Endothelial cell of umbilical vein (primary cell): ENCODE measurements around the gene SCRN1.

Experiments
- EZH2 ChIP-seq: IDR thresholded peaks from 2 replicates; pipeline ENCODE4 v1.6.1; 2012; ENCODE audit warnings: borderline replicate concordance, low read depth, mild to moderate bottlenecking, moderate library complexity, low read length, inconsistent platforms; ENCODE audit not compliant: severe bottlenecking
- GATA2 ChIP-seq: IDR thresholded peaks from 2 replicates; pipeline ENCODE4 v1.7.0; 2011; ENCODE audit warnings: low read depth, mild to moderate bottlenecking, moderate library complexity, mixed read lengths, low read length; ENCODE audit not compliant: insufficient read length, insufficient read depth
- JUN ChIP-seq: IDR thresholded peaks from 2 replicates; pipeline ENCODE4 v1.6.1; 2011; ENCODE audit warnings: borderline replicate concordance, low read depth; ENCODE audit not compliant: insufficient read length, insufficient read depth
- MYC ChIP-seq: IDR thresholded peaks from one replicate; pipeline ENCODE4 v1.6.1; 2011; ENCODE audit warnings: mild to moderate bottlenecking, low read depth, low read length
- POLR2A ChIP-seq: IDR thresholded peaks from 2 replicates; pipeline ENCODE4 v1.6.1; 2012; ENCODE audit warnings: low read depth, mild to moderate bottlenecking, control low read depth, low read length
- POLR2AphosphoS5 ChIP-seq: IDR thresholded peaks from 2 replicates; pipeline ENCODE4 v1.6.1; 2012; ENCODE audit warnings: low read depth, mild to moderate bottlenecking, control low read depth, low read length, moderate library complexity; ENCODE audit not compliant: insufficient read depth
- TF ChIP-seq, protein P1 (sequence below), 2 donors: IDR thresholded peaks; 1 replicate in 1 of 2; 2 replicates in 1 of 2; pipeline ENCODE4 v1.5.1; 2011; ENCODE audit warnings: low read length in 2 of 2, mild to moderate bottlenecking in 2 of 2, moderate library complexity in 2 of 2, control low read depth in 1 of 2, inconsistent platforms in 1 of 2, low read depth in 1 of 2; ENCODE audit not compliant: insufficient read depth in 1 of 2; ENCODE audit errors: extremely low read depth in 1 of 2
- TF ChIP-seq, protein P2 (sequence below): IDR thresholded peaks from 2 replicates; pipeline ENCODE4 v1.6.1; 2011; ENCODE audit not compliant: insufficient read depth, insufficient read length

DNA sequence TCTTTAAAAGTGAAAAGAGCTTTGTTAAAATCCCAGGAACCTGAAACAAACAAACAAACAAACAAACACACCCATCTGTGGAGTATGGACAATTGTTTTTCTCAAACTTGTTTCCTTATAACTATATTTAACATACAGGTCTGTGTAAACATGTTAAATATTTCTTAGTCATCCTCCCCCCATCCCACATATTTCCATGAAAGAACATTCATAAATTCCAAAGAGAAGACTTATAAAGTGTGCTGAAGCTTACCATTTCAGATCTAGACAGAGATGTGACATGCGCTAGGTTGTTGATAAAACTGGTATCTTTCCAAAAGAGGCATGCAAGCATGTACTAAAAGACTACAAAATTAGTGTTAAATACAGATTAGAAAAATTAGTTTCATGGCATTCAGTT, 30.4 kb upstream of the SCRN1 start:
- TF ChIP-seq, protein P1, sequence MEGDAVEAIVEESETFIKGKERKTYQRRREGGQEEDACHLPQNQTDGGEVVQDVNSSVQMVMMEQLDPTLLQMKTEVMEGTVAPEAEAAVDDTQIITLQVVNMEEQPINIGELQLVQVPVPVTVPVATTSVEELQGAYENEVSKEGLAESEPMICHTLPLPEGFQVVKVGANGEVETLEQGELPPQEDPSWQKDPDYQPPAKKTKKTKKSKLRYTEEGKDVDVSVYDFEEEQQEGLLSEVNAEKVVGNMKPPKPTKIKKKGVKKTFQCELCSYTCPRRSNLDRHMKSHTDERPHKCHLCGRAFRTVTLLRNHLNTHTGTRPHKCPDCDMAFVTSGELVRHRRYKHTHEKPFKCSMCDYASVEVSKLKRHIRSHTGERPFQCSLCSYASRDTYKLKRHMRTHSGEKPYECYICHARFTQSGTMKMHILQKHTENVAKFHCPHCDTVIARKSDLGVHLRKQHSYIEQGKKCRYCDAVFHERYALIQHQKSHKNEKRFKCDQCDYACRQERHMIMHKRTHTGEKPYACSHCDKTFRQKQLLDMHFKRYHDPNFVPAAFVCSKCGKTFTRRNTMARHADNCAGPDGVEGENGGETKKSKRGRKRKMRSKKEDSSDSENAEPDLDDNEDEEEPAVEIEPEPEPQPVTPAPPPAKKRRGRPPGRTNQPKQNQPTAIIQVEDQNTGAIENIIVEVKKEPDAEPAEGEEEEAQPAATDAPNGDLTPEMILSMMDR (IDR thresholded peaks at IDR 0.05; ENCODE audit: extremely low read depth in 1 of 2, insufficient read depth in 1 of 2, low read depth in 1 of 2, low read length in 2 of 2), result no peak
- TF ChIP-seq EZH2 (no peak), POLR2A (no peak), MYC (no peak), GATA2 (no peak), POLR2AphosphoS5 (no peak), JUN (no peak)
- TF ChIP-seq, protein P2, sequence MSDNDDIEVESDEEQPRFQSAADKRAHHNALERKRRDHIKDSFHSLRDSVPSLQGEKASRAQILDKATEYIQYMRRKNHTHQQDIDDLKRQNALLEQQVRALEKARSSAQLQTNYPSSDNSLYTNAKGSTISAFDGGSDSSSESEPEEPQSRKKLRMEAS, result no peak
